NB4 (cell line): ENCODE measurements around the gene OVOL3.

Experiments used
- DNase-seq: peaks from one replicate; pipeline ENCODE4 v3.0.0; 2010; ENCODE audit warnings: low read depth
- H3K4me3 ChIP-seq: one replicate; pipeline ENCODE4 v1.5.1; 2011; ENCODE audit warnings: mild to moderate bottlenecking, low read depth, low read length, moderate library complexity
- CTCF ChIP-seq: IDR thresholded peaks from one replicate; pipeline ENCODE4 v1.5.1; 2012; ENCODE audit warnings: low read depth, low read length
- MAX ChIP-seq: IDR thresholded peaks from 2 replicates; pipeline ENCODE4 v1.6.1; 2011; ENCODE audit warnings: low read depth, low read length
- MYC ChIP-seq: IDR thresholded peaks from 2 replicates; pipeline ENCODE4 v1.6.1; 2011; ENCODE audit warnings: low read depth, low read length
- POLR2A ChIP-seq: IDR thresholded peaks from 2 replicates; pipeline ENCODE4 v1.6.1; 2011; ENCODE audit warnings: mild to moderate bottlenecking; ENCODE audit not compliant: insufficient read length; ENCODE audit errors: extremely low read depth

OVOL3 gene

GRCh38 chr19:36111200-36111539 is 227 bp downstream of the OVOL3 start:
- no peak for DNase-seq
- no peak overlapping the region for H3K4me3 ChIP-seq
- TF ChIP-seq MYC (no peak), POLR2A (no peak)

- no peak for TF ChIP-seq MYC
- no peak for TF ChIP-seq CTCF
- TF ChIP-seq POLR2A, result no peak
- TF ChIP-seq MAX, result no peak
- no peak overlapping the region for H3K4me3 ChIP-seq
- DNase-seq, result no peak
Measured at GRCh38 chr19:36112678-36113077, 1.7 kb downstream of the OVOL3 start.

- no peak for DNase-seq
- H3K4me3 ChIP-seq, result peak overlapping the region; percentile 94
- TF ChIP-seq MYC, result no peak
- TF ChIP-seq CTCF, result no peak
- TF ChIP-seq MAX, result no peak
- no peak for TF ChIP-seq POLR2A
Measured at GRCh38 chr19:36113425-36113824, 2.5 kb downstream of the OVOL3 start.

- no peak for TF ChIP-seq POLR2A
- no peak for TF ChIP-seq MAX
- no peak for TF ChIP-seq CTCF
- no peak for TF ChIP-seq MYC
- no peak for DNase-seq
- peak overlapping the region; percentile 94 for H3K4me3 ChIP-seq
Measured at GRCh38 chr19:36113894-36114720, 3.2 kb downstream of the OVOL3 start.

GRCh38 chr19:36114721-36115452 is 3.9 kb downstream of the OVOL3 start, which contains the start of gene POLR2I:
Gene POLR2I (minus strand): TSS chr19:36114875. CDS start chr19:36114856, 19 bp downstream.
- peak; percentile 58 for TF ChIP-seq POLR2A
- TF ChIP-seq MAX, result peak; percentile 96
- no peak for TF ChIP-seq CTCF
- TF ChIP-seq MYC, result peak; percentile 99
- peak; percentile 98 for DNase-seq
- H3K4me3 ChIP-seq, result peak within 1 kb of the TSS; percentile 94
